Fibroblast of the conjunctiva (primary cell): ENCODE results near the gene LGALS9C.
"Not testable (repeated sequence)": the region's sequence is repeated elsewhere in the genome, so short reads cannot be mapped to it uniquely, and the experiment has no call there.

Experiments
- DNase-seq: peaks from one replicate; pipeline ENCODE4 v3.0.0-alpha.2; 2010; ENCODE audit warnings: low read depth

Gene LGALS9C

GRCh38 chr17:18478977-18479595 is 2.5 kb downstream of the LGALS9C start:
- DNase-seq = not testable (repeated sequence)

- DNase-seq = not testable (repeated sequence)
Measured at GRCh38 chr17:18481775-18482174, 5.2 kb downstream of the LGALS9C start.

GRCh38 chr17:18485936-18486464 is 9.4 kb downstream of the LGALS9C start:
- DNase-seq = not testable (repeated sequence)

- not testable (repeated sequence) for DNase-seq
Measured at GRCh38 chr17:18487633-18488032, 11.0 kb downstream of the LGALS9C start.

GRCh38 chr17:18488622-18489021 is 12.0 kb downstream of the LGALS9C start:
- DNase-seq = not testable (repeated sequence)

GRCh38 chr17:18490016-18490415 is 13.4 kb downstream of the LGALS9C start:
- DNase-seq = not testable (repeated sequence)

- not testable (repeated sequence) for DNase-seq
Measured at GRCh38 chr17:18492712-18493480, 16.3 kb downstream of the LGALS9C start.

- DNase-seq = not testable (repeated sequence)
Measured at GRCh38 chr17:18494250-18494768, 17.7 kb downstream of the LGALS9C start.

GRCh38 chr17:18497044-18497443 is 20.5 kb downstream of the LGALS9C start:
- DNase-seq = not testable (repeated sequence)

GRCh38 chr17:18499100-18499499 is 22.5 kb downstream of the LGALS9C start:
- not testable (repeated sequence) for DNase-seq

- DNase-seq = not testable (repeated sequence)
Measured at GRCh38 chr17:18499756-18500155, 23.2 kb downstream of the LGALS9C start.

GRCh38 chr17:18500281-18500680 is 23.7 kb downstream of the LGALS9C start:
- DNase-seq = not testable (repeated sequence)

GRCh38 chr17:18500816-18501215 is 24.2 kb downstream of the LGALS9C start:
- DNase-seq = not testable (repeated sequence)

GRCh38 chr17:18503221-18503620 is 26.6 kb downstream of the LGALS9C start:
- not testable (repeated sequence) for DNase-seq

GRCh38 chr17:18507729-18508128 is 31.1 kb downstream of the LGALS9C start:
- not testable (repeated sequence) for DNase-seq

GRCh38 chr17:18508667-18509066 is 32.1 kb downstream of the LGALS9C start:
- not testable (repeated sequence) for DNase-seq

- not testable (repeated sequence) for DNase-seq
Measured at GRCh38 chr17:18521100-18521499, 44.5 kb downstream of the LGALS9C start.

- not testable (repeated sequence) for DNase-seq
Measured at GRCh38 chr17:18525015-18525414, 48.4 kb downstream of the LGALS9C start.

- DNase-seq = not testable (repeated sequence)
Measured at GRCh38 chr17:18526168-18526800, 49.7 kb downstream of the LGALS9C start.

GRCh38 chr17:18527354-18527753 is 50.8 kb downstream of the LGALS9C start:
- DNase-seq = not testable (repeated sequence)

GRCh38 chr17:18528435-18528834 is 51.8 kb downstream of the LGALS9C start:
- DNase-seq = not testable (repeated sequence)

GRCh38 chr17:18528899-18529500 is 52.4 kb downstream of the LGALS9C start:
- DNase-seq = not testable (repeated sequence)
